ENCODE data around the gene HOXA9. TPM values are rescaled to one million over a fixed set of nuclear protein-coding genes. Genes with fewer than 3 reads are reported as not detected.

HOXA9 gene
- polyA plus RNA-seq, 4 donors, result 0.28 to 74.3 TPM; not detected in 2

GRCh38 chr7:27113991-27114769 is 51.2 kb downstream of the HOXA9 start:
- FAIRE-seq, result no peak
- Histone ChIP-seq H3K27me3 (ENCODE audit: control insufficient read depth in 3 of 3, insufficient read depth in 3 of 3, low read length in 3 of 3) (peaks cover 0 to 65% (median 0%) of the 10 kb centered on the region in 3 donors), H3K4me1 (ENCODE audit: control insufficient read depth in 3 of 3, insufficient read depth in 2 of 3, low read depth in 1 of 3, low read length in 2 of 3) (peaks cover 0 to 49% (median 4%) of the 10 kb centered on the region in 3 donors), H3K36me3 (ENCODE audit: control insufficient read depth in 3 of 3, insufficient read depth in 2 of 3, low read depth in 1 of 3, low read length in 3 of 3) (peaks cover 0 to 38% (median 0%) of the 10 kb centered on the region in 3 donors), H3K27ac (ENCODE audit: low read depth in 1 of 3, low read length in 2 of 3) (peak overlapping the region in 2 of 3 donors; percentile 87 to 88), H3K4me3 (ENCODE audit: low read depth in 1 of 3, low read length in 3 of 3) (peak overlapping the region in 2 of 3 donors; percentile 45 to 46), H3K9me3 (ENCODE audit: control insufficient read depth in 2 of 2, insufficient read depth in 1 of 2, low read depth in 1 of 2, low read length in 1 of 2) (no peaks in the 10 kb centered on the region)
- DNase-seq, result peak in 1 of 2 donors; percentile 72
- WGBS, 3 donors, result 8 to 36% (median 27%) methylated on average over 14 to 26 of the region's 26 CpGs

DNA sequence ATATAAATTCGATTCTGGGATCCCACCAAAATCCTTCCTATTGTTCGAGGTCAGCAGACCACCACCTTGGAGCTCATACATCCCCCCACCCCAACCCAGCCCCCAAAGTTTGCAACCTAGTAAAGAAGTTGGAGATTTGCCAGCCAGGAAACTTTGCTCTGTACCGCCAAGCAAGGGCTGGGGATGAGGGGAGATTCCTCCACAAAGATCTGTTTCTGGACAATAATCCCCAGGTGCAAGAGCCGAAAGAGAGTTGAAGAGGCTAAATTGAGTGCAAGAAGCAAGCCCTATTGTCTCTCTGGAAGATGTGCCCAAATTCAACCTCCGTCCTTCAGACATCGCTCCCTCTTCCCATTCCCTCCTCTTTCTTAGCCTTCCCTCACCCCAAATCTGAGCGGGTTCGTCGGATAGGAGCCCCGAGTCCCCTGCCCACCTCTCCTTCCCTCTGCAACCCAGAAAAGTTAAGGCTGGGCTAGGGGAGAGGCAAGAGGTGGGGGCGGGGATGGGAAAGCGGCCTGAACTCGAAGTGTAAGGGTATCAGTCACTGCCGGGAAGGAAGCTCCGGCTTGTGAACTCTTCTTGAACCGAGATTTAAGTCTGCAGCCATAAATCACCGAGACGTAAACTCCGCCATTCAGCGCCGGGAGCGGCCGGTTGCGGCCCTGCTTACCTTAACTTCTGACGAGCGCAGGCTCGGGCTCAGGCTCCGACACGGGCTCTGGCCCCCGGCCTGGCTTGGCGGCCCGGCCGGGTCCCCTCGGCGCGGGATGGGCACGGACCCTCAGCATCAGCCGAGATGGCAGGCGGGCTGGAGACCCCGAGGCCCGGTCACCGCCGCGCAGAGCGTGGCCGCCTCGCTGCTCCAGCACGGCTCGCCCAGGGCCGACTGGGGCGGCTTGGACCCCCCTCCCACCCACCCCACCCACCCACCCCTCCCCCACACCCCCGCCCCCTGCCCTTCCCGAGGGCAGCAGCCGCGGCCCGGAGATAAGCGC is 52.1 kb downstream of the HOXA9 start:
- FAIRE-seq (no peak), DNase-seq (peak; percentile 63 to 89)
- Histone ChIP-seq H3K36me3 (ENCODE audit: control insufficient read depth in 3 of 3, insufficient read depth in 2 of 3, low read depth in 1 of 3, low read length in 3 of 3) (peaks cover 0 to 39% (median 0%) of the 10 kb centered on the region in 3 donors), H3K4me1 (ENCODE audit: control insufficient read depth in 3 of 3, insufficient read depth in 2 of 3, low read depth in 1 of 3, low read length in 2 of 3) (peaks cover 0 to 53% (median 3%) of the 10 kb centered on the region in 3 donors), H3K27me3 (ENCODE audit: control insufficient read depth in 3 of 3, insufficient read depth in 3 of 3, low read length in 3 of 3) (peaks cover 0 to 70% (median 0%) of the 10 kb centered on the region in 3 donors), H3K9me3 (ENCODE audit: control insufficient read depth in 2 of 2, insufficient read depth in 1 of 2, low read depth in 1 of 2, low read length in 1 of 2) (no peaks in the 10 kb centered on the region), H3K4me3 (ENCODE audit: low read depth in 1 of 3, low read length in 3 of 3) (peak overlapping the region in 2 of 3 donors; percentile 46), H3K27ac (ENCODE audit: low read depth in 1 of 3, low read length in 2 of 3) (peak overlapping the region in 2 of 3 donors; percentile 87 to 88)
- WGBS, 3 donors, result 18 to 31% (median 28%) methylated on average over 34 to 56 of the region's 57 CpGs

Other genes with a start within 250 kb of the HOXA9 start
- 1 to 10 TPM in 1 of 4 donors, under 1 TPM in 2, not detected in 1; 0.49 to 4.5 (median 0.81) TPM for gene HOXA1, start 69.5 kb downstream of the HOXA9 start, polyA plus RNA-seq
- gene HOXA2, start 62.9 kb downstream of the HOXA9 start, polyA plus RNA-seq, result 1 to 10 TPM in 1 of 4 donors, under 1 TPM in 1, not detected in 2; 0.97 to 6.9 TPM
- gene HOXA4, start 34.8 kb downstream of the HOXA9 start, polyA plus RNA-seq, result 10 to 100 TPM in 1 of 4 donors, 1 to 10 TPM in 2, not detected in 1; 2.4 to 15.3 (median 7.9) TPM
- 10 to 100 TPM in 1 of 4 donors, 1 to 10 TPM in 2, under 1 TPM in 1; 0.45 to 44.0 (median 5.1) TPM for gene HOXA5, start 21.9 kb downstream of the HOXA9 start, polyA plus RNA-seq
- gene HOXA6, start 17.8 kb downstream of the HOXA9 start, polyA plus RNA-seq, result 10 to 100 TPM in 1 of 4 donors, under 1 TPM in 2, not detected in 1; 0.46 to 29.7 (median 0.81) TPM
- gene HOXA3, start 13.0 kb downstream of the HOXA9 start, polyA plus RNA-seq, result 10 to 100 TPM in 1 of 4 donors, 1 to 10 TPM in 1, under 1 TPM in 2; 0.45 to 47.4 (median 1.9) TPM
- gene HOXA7, start 8.9 kb downstream of the HOXA9 start, polyA plus RNA-seq, result 10 to 100 TPM in 1 of 4 donors, 1 to 10 TPM in 2, not detected in 1; 1.1 to 16.9 (median 1.9) TPM
- 10 to 100 TPM in 1 of 4 donors, under 1 TPM in 1, not detected in 2; 0.06 to 19.8 TPM for gene HOXA10, start 8.8 kb upstream of the HOXA9 start, polyA plus RNA-seq
- under 1 TPM in 1 of 4 donors, not detected in 3; 0.04 TPM for gene HOXA11, start 19.7 kb upstream of the HOXA9 start, polyA plus RNA-seq
- under 1 TPM in 1 of 4 donors, not detected in 3; 0.01 TPM for gene HOXA13, start 34.6 kb upstream of the HOXA9 start, polyA plus RNA-seq
- gene EVX1, start 77.3 kb upstream of the HOXA9 start, polyA plus RNA-seq, result not detected

All from small intestine (tissue), 7 donors.